Vagina (tissue), 2 donors: Measurements from ENCODE around the gene PHKB. TPM values are rescaled to one million over a fixed set of nuclear protein-coding genes. Genes with fewer than 3 reads are reported as not detected.

Experiments used
- DNase-seq, 2 donors: peaks; one replicate each; pipeline ENCODE4 v3.0.0-alpha.2; 2017; ENCODE audit errors: extremely low spot score in 2 of 2
- H3K27ac ChIP-seq: fragments of 200-600 bp; sonication (generic); one replicate; pipeline ENCODE4 v1.5.1; 2019
- H3K27me3 ChIP-seq: fragments of 200-600 bp; sonication (generic); one replicate; pipeline ENCODE4 v1.5.1; 2019
- H3K36me3 ChIP-seq, 2 donors: fragments of 200-600 bp; sonication (generic); one replicate each; pipeline ENCODE4 v1.5.1; 2017 to 2019
- H3K4me1 ChIP-seq: fragments of 200-600 bp; sonication (generic); one replicate; pipeline ENCODE4 v1.5.1; 2019
- H3K4me3 ChIP-seq, 2 donors: fragments of 200-600 bp; sonication (generic); 1 replicate in 1 of 2; 2 replicates in 1 of 2; pipeline ENCODE4 v1.5.1; 2016 to 2019
- H3K9me3 ChIP-seq: fragments of 200-600 bp; sonication (generic); one replicate; pipeline ENCODE4 v1.5.1; 2019
- POLR2A ChIP-seq, 2 donors: fragments of 450-650 bp; IDR thresholded peaks; one replicate each; pipeline ENCODE4 v1.6.1; 2017; ENCODE audit warnings: antibody characterized with exemption in 2 of 2, mild to moderate bottlenecking in 2 of 2, moderate library complexity in 2 of 2
- POLR2AphosphoS5 ChIP-seq, 2 donors: sonication (generic); formaldehyde crosslinking; IDR thresholded peaks; one replicate each; pipeline ENCODE4 v1.9.0; 2017; ENCODE audit warnings: antibody characterized with exemption in 2 of 2, mild to moderate bottlenecking in 2 of 2, low read depth in 1 of 2; ENCODE audit not compliant: insufficient read depth in 1 of 2
- intact Hi-C: fragments of 100-400 bp; cut with DNase I; formaldehyde crosslinking; loops from one replicate; pipeline ENCODE4 v1.15.1; 2023
- total RNA-seq: library from RNA; depleted of rRNA; stranded (reverse); fragments of >200 nt; gene quantifications from one replicate; pipeline ENCODE4 v1.2.3, GENCODE V29; 2016
- TF ChIP-seq, protein P1 (sequence below), 3 experiments: fragments of 450-650 bp in 2 of 3; fragments of 200-600 bp in 1 of 3; sonication (generic) in 1 of 3; IDR thresholded peaks; one replicate each; pipeline ENCODE4 v1.5.1; 2017 to 2019; ENCODE audit warnings: antibody characterized with exemption in 3 of 3, mild to moderate bottlenecking in 2 of 3, moderate library complexity in 2 of 3

PHKB gene
- total RNA-seq, 1 donor from 2014 or later: 64.8 TPM

DNA sequence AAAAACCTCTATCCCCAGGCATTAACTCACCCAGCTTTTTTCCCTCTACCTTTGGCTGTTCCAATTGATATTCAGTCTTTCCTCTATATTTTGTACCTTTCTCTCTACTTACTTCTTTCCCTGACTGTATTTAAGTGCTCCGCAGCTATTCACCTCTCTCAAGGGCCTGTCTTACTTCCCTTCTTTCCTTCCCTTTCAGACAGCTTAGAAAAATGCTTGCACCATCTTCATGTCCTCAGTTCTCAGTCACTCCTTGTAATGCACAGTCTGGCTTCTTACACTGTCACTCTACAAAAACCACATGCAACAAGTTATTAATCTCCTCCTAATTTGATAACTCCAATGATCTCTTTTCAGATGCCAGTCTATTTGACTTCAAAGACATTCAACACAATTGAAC lies 163.4 kb downstream of the PHKB start:
- DNase-seq: no peak
- Histone ChIP-seq H3K36me3 (no peaks in the 10 kb centered on the region), H3K27me3 (no peaks in the 10 kb centered on the region), H3K4me1 (no peaks in the 10 kb centered on the region), H3K9me3 (no peaks in the 10 kb centered on the region), H3K27ac (no peak overlapping the region), H3K4me3 (no peak overlapping the region)
- TF ChIP-seq POLR2A (IDR thresholded peaks at IDR 0.05) (no peak), POLR2AphosphoS5 (IDR thresholded peaks at IDR 0.05; ENCODE audit: insufficient read depth in 1 of 2, low read depth in 1 of 2) (no peak)
- TF ChIP-seq, protein P1, sequence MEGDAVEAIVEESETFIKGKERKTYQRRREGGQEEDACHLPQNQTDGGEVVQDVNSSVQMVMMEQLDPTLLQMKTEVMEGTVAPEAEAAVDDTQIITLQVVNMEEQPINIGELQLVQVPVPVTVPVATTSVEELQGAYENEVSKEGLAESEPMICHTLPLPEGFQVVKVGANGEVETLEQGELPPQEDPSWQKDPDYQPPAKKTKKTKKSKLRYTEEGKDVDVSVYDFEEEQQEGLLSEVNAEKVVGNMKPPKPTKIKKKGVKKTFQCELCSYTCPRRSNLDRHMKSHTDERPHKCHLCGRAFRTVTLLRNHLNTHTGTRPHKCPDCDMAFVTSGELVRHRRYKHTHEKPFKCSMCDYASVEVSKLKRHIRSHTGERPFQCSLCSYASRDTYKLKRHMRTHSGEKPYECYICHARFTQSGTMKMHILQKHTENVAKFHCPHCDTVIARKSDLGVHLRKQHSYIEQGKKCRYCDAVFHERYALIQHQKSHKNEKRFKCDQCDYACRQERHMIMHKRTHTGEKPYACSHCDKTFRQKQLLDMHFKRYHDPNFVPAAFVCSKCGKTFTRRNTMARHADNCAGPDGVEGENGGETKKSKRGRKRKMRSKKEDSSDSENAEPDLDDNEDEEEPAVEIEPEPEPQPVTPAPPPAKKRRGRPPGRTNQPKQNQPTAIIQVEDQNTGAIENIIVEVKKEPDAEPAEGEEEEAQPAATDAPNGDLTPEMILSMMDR (IDR thresholded peaks at IDR 0.05): no peak
- intact Hi-C loops: no loop called here

DNA sequence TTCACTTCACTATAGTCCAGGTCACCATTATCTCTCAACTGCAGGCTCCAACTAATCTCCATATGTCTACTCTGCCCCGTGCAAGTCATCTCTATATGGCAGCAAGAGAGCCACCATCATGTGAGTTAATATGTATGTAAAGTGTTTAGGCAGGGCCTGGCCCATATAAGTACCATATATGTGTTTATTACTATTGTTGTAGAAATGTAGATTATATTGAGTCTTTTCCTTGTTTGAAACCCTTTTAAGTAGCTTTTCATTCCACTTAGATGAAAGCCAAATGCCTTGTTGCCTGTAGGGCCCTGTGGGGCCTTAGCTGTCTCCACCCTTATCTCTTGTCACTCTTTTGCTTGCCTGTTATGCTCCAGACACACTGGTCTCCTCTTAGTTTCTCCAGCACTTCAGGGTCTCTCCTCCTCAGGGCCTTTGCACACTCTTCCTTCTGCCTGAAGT lies 164.0 kb downstream of the PHKB start:
- no peaks in the 10 kb centered on the region for H3K27me3 ChIP-seq
- H3K27ac ChIP-seq: no peak overlapping the region
- no peaks in the 10 kb centered on the region for H3K4me1 ChIP-seq
- intact Hi-C loops: no loop called here
- H3K4me3 ChIP-seq: no peak overlapping the region
- no peak for DNase-seq
- TF ChIP-seq POLR2AphosphoS5 (IDR thresholded peaks at IDR 0.05; ENCODE audit: insufficient read depth in 1 of 2, low read depth in 1 of 2): no peak
- TF ChIP-seq, protein P1 (IDR thresholded peaks at IDR 0.05): no peak
- no peak for TF ChIP-seq POLR2A (IDR thresholded peaks at IDR 0.05)
- H3K9me3 ChIP-seq: no peaks in the 10 kb centered on the region
- H3K36me3 ChIP-seq: no peaks in the 10 kb centered on the region

DNA sequence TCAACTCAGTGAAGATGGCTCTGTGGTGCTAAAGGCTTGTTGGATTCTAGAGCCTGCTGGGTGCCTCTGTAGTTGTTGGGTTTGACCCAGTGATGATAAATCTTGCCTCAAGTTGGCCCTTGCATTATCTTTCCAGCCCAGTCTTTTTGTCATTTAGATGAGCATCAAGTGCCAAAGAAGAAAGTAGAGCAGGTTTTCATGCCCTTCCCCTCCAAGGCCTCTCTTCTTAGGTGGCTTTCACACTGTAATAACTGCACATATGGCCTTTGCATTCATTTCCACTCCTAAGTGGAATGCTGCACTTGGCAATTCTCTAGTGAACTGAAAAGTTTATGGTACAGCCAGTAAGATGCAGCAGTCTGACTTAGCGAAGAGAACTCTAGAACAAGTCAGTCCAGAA lies 165.1 kb downstream of the PHKB start:
- Histone ChIP-seq H3K9me3 (no peaks in the 10 kb centered on the region), H3K36me3 (no peaks in the 10 kb centered on the region), H3K27ac (no peak overlapping the region), H3K27me3 (no peaks in the 10 kb centered on the region), H3K4me1 (no peaks in the 10 kb centered on the region), H3K4me3 (no peak overlapping the region)
- intact Hi-C loops: no loop called here
- no peak for DNase-seq
- TF ChIP-seq POLR2AphosphoS5 (IDR thresholded peaks at IDR 0.05; ENCODE audit: insufficient read depth in 1 of 2, low read depth in 1 of 2) (no peak), POLR2A (IDR thresholded peaks at IDR 0.05) (no peak)
- TF ChIP-seq, protein P1 (IDR thresholded peaks at IDR 0.05): no peak

DNA sequence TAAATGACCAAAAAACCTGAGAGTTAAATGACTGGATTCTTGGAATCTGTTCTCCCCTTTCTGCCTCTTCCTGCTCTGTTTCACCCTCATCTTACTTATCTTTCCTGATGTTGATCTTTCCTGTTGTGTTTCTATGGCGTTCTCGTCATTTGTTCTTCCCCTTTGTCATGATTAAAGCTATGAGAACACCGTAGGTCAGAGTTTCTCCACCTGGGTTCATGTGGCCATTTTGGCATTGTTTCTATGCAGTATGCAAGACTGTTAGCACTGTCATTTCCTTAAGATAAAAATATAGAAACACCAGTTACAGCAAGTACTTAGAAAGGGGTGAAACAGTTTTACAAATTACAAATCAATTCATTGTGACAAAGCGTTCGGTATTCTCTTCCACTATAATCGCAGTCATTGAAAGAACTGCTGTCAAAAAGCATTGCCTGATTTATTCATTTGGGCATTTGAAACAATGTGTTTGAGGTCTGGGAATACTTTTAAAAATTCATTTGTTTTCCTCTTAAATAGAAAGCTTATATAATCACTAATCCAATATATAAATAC lies 166.0 kb downstream of the PHKB start:
- Histone ChIP-seq H3K4me3 (no peak overlapping the region), H3K36me3 (no peaks in the 10 kb centered on the region), H3K27me3 (no peaks in the 10 kb centered on the region), H3K27ac (no peak overlapping the region), H3K9me3 (no peaks in the 10 kb centered on the region), H3K4me1 (no peaks in the 10 kb centered on the region)
- intact Hi-C loops: no loop called here
- TF ChIP-seq POLR2AphosphoS5 (IDR thresholded peaks at IDR 0.05; ENCODE audit: insufficient read depth in 1 of 2, low read depth in 1 of 2): no peak
- TF ChIP-seq, protein P1 (IDR thresholded peaks at IDR 0.05): no peak
- TF ChIP-seq POLR2A (IDR thresholded peaks at IDR 0.05): no peak
- no peak for DNase-seq

DNA sequence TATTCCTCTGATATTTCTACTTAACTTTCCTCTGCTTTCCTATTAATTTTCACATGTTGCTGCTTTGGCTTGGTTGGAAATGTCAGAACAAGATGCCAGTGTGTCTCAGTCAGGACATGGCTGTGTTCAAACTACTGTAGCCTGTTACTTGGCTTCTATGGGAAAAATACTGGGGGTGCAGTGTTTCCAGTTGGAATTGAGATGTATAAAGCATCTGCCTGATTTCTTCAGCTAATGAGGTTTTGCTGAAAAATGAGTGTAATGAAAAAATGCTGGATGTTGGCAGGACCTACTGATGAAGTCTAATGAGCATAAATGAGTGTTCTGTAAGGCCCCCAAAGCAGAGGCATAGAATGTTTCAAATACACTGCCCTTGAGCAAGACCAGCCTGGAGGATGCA lies 166.6 kb downstream of the PHKB start:
- no peak overlapping the region for H3K4me3 ChIP-seq
- no peaks in the 10 kb centered on the region for H3K27me3 ChIP-seq
- DNase-seq: no peak
- intact Hi-C loops: no loop called here
- H3K4me1 ChIP-seq: no peaks in the 10 kb centered on the region
- no peak overlapping the region for H3K27ac ChIP-seq
- no peak for TF ChIP-seq POLR2AphosphoS5 (IDR thresholded peaks at IDR 0.05; ENCODE audit: insufficient read depth in 1 of 2, low read depth in 1 of 2)
- TF ChIP-seq, protein P1 (IDR thresholded peaks at IDR 0.05): no peak
- no peak for TF ChIP-seq POLR2A (IDR thresholded peaks at IDR 0.05)
- no peaks in the 10 kb centered on the region for H3K9me3 ChIP-seq
- H3K36me3 ChIP-seq: no peaks in the 10 kb centered on the region
